OCI-LY1 (cell line): Measurements from ENCODE around the gene RANBP9.

Experiments used
- H2AFZ ChIP-seq: fragments of 200-600 bp; sonication (generic), shearing (Covaris generic); 2 replicates; pipeline ENCODE4 v1.6.0; 2014; ENCODE audit warnings: antibody characterized with exemption, mild to moderate bottlenecking, low read length
- H3F3A ChIP-seq: fragments of 200-600 bp; sonication (generic), shearing (Covaris generic); 2 replicates; pipeline ENCODE4 v1.6.0; 2014; ENCODE audit warnings: mild to moderate bottlenecking, antibody characterized with exemption, low read length, moderate library complexity; ENCODE audit not compliant: insufficient read depth
- H3K27ac ChIP-seq: fragments of 200-600 bp; sonication (generic); 2 replicates; pipeline ENCODE4 v1.5.1; 2014; ENCODE audit warnings: low read length, mixed run types, mild to moderate bottlenecking, low read depth; ENCODE audit not compliant: poor library complexity, severe bottlenecking
- H3K27me3 ChIP-seq: fragments of 200-600 bp; sonication (generic); 2 replicates; pipeline ENCODE4 v1.6.0; 2014; ENCODE audit warnings: antibody characterized with exemption, mild to moderate bottlenecking, low read length, moderate library complexity; ENCODE audit not compliant: insufficient read depth
- H3K36me3 ChIP-seq: fragments of 200-600 bp; sonication (generic); 2 replicates; pipeline ENCODE4 v1.6.1; 2014; ENCODE audit warnings: mild to moderate bottlenecking, antibody characterized with exemption, low read length, moderate library complexity, mixed read lengths; ENCODE audit not compliant: insufficient read depth
- H3K4me1 ChIP-seq: fragments of 200-600 bp; sonication (generic); 2 replicates; pipeline ENCODE4 v1.5.1; 2014; ENCODE audit warnings: mild to moderate bottlenecking, low read length, moderate library complexity; ENCODE audit not compliant: insufficient read depth, severe bottlenecking
- H3K4me2 ChIP-seq: fragments of 200-600 bp; sonication (generic), shearing (Covaris generic); 2 replicates; pipeline ENCODE4 v1.6.1; 2014; ENCODE audit warnings: low read length
- H3K4me3 ChIP-seq: fragments of 200-600 bp; sonication (generic); 2 replicates; pipeline ENCODE4 v1.5.1; 2014; ENCODE audit warnings: low read length, low read depth, mild to moderate bottlenecking, mixed read lengths; ENCODE audit not compliant: poor library complexity, severe bottlenecking
- H3K79me2 ChIP-seq: fragments of 200-600 bp; shearing (Covaris generic); 2 replicates; pipeline ENCODE4 v1.6.1; 2016; ENCODE audit warnings: mixed run types, low read length, mixed read lengths; ENCODE audit not compliant: insufficient read depth
- H3K9ac ChIP-seq: fragments of 200-600 bp; sonication (generic), shearing (Covaris generic); 2 replicates; pipeline ENCODE4 v1.6.1; 2014; ENCODE audit warnings: mild to moderate bottlenecking, low read length, mixed read lengths
- H3K9me2 ChIP-seq: fragments of 200-600 bp; sonication (generic), shearing (Covaris generic); 2 replicates; pipeline ENCODE4 v1.6.1; 2014; ENCODE audit warnings: low read depth, mild to moderate bottlenecking, low read length, mixed read lengths
- H3K9me3 ChIP-seq: fragments of 200-600 bp; shearing (Covaris generic); 2 replicates; pipeline ENCODE4 v1.6.1; 2014; ENCODE audit warnings: low read length, mixed read lengths
- H4K20me1 ChIP-seq: fragments of 200-600 bp; sonication (generic), shearing (Covaris generic); 2 replicates; pipeline ENCODE4 v1.6.0; 2016; ENCODE audit warnings: mild to moderate bottlenecking, low read length; ENCODE audit not compliant: insufficient read depth
- CTCF ChIP-seq: fragments of 200-600 bp; sonication (generic), shearing (Covaris generic); IDR thresholded peaks from 2 replicates; pipeline ENCODE4 v1.5.1; 2017; ENCODE audit warnings: mild to moderate bottlenecking, antibody characterized with exemption, low read length, moderate library complexity, mixed read lengths
- EZH2 ChIP-seq: fragments of 200-600 bp; sonication (generic), shearing (Covaris generic); IDR thresholded peaks from 2 replicates; pipeline ENCODE4 v1.8.0; 2017; ENCODE audit warnings: borderline replicate concordance, mixed run types, mild to moderate bottlenecking, antibody characterized with exemption, low read length, moderate library complexity, mixed read lengths

RANBP9 gene

GRCh38 chr6:13597073-13597472 is 114.6 kb downstream of the RANBP9 start:
- Histone ChIP-seq H3F3A (no peaks in the 10 kb centered on the region), H2AFZ (no peak overlapping the region), H3K4me3 (no peak overlapping the region), H3K27ac (no peak overlapping the region), H3K4me2 (no peak overlapping the region), H3K9me3 (no peaks in the 10 kb centered on the region), H3K9ac (no peak overlapping the region), H3K79me2 (no peaks in the 10 kb centered on the region), H3K36me3 (peaks cover 61% of the 10 kb centered on the region), H3K27me3 (no peaks in the 10 kb centered on the region), H4K20me1 (no peaks in the 10 kb centered on the region), H3K4me1 (peaks cover 10% of the 10 kb centered on the region), H3K9me2 (no peaks in the 10 kb centered on the region)
- TF ChIP-seq CTCF (no peak), EZH2 (no peak)

DNA sequence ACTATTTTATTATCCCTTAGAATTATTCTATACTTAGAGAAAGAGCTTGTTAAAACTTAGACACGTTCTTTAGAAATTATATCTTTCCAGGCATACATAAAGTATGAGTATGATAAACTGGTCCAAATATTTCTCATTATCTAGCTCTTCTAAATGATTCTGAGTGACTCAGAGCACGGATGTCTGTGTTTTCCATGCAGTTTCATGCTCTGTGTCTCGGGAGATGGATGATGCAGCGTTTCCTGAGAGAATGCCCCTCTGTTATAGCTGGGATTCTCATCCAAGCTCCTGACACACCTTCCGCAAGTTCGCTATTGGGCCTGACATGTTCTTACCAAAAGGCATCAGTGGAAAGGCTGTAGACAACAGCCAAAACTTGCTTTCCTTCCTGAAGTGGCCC is 117.9 kb downstream of the RANBP9 start:
- no peaks in the 10 kb centered on the region for H3K9me2 ChIP-seq
- H3K9ac ChIP-seq: no peak overlapping the region
- no peaks in the 10 kb centered on the region for H3K9me3 ChIP-seq
- H3K4me3 ChIP-seq: no peak overlapping the region
- no peak for TF ChIP-seq CTCF
- TF ChIP-seq EZH2: no peak
- H3K79me2 ChIP-seq: no peaks in the 10 kb centered on the region
- H3K4me2 ChIP-seq: no peak overlapping the region
- H3K36me3 ChIP-seq: peaks cover 54% of the 10 kb centered on the region
- H2AFZ ChIP-seq: no peak overlapping the region
- H3F3A ChIP-seq: no peaks in the 10 kb centered on the region
- no peaks in the 10 kb centered on the region for H3K27me3 ChIP-seq
- H3K4me1 ChIP-seq: peaks cover 9% of the 10 kb centered on the region
- H3K27ac ChIP-seq: no peak overlapping the region
- H4K20me1 ChIP-seq: no peaks in the 10 kb centered on the region

GRCh38 chr6:13593103-13593502 is 118.5 kb downstream of the RANBP9 start:
- H3K4me2 ChIP-seq: no peak overlapping the region
- H3K9ac ChIP-seq: no peak overlapping the region
- H3K9me3 ChIP-seq: no peaks in the 10 kb centered on the region
- H4K20me1 ChIP-seq: no peaks in the 10 kb centered on the region
- H3K4me3 ChIP-seq: no peak overlapping the region
- H3K79me2 ChIP-seq: no peaks in the 10 kb centered on the region
- no peak overlapping the region for H3K27ac ChIP-seq
- no peaks in the 10 kb centered on the region for H3F3A ChIP-seq
- TF ChIP-seq CTCF (no peak), EZH2 (no peak)
- H2AFZ ChIP-seq: no peak overlapping the region
- no peaks in the 10 kb centered on the region for H3K27me3 ChIP-seq
- H3K9me2 ChIP-seq: no peaks in the 10 kb centered on the region
- peaks cover 3% of the 10 kb centered on the region for H3K4me1 ChIP-seq
- H3K36me3 ChIP-seq: peaks cover 61% of the 10 kb centered on the region
